Panc1 (cell line): Measurements from ENCODE around the gene C19orf47. TPM values are rescaled to one million over a fixed set of nuclear protein-coding genes. Genes with fewer than 3 reads are reported as not detected.

ENCODE experiments used
- ATAC-seq: fragments of 200-7000 bp; cut with Tn5 transposase; 2 replicates; pipeline ENCODE4 v1.9.1; 2020; ENCODE audit warnings: mild to moderate bottlenecking, moderate library complexity
- BruUV-seq: library from RNA; stranded (reverse); fragments of 400-500 nt; replicated peaks from 2 replicates; lab custom pipeline; 2021; lab: Mats Ljungman, UMichigan
- CTCF ChIA-PET: fragments of 300-600 bp; sonication (Branson Sonifier 250); formaldehyde crosslinking; loops from one replicate; lab custom pipeline; 2022; ENCODE audit warnings: antibody characterized with exemption; lab: Charles Lee
- POLR2A ChIA-PET: fragments of 300-600 bp; sonication (Branson Sonifier 250); formaldehyde crosslinking; loops from one replicate; lab custom pipeline; 2022; ENCODE audit warnings: antibody characterized with exemption; lab: Charles Lee
- DNase-seq: peaks from one replicate; pipeline ENCODE4 v3.0.0-alpha.2; 2010; ENCODE audit warnings: low read depth, low spot score
- H3K27ac ChIP-seq: 2 replicates; pipeline ENCODE4 v1.5.1; 2011; ENCODE audit warnings: mild to moderate bottlenecking, low read length, inconsistent platforms
- H3K27me3 ChIP-seq: fragments of 200-500 bp; sonication (Bioruptor generic); 2 replicates; pipeline ENCODE4 v1.6.0; 2014; ENCODE audit warnings: low read length, inconsistent platforms; ENCODE audit not compliant: control insufficient read depth, insufficient read depth
- H3K36me3 ChIP-seq: fragments of 200-500 bp; sonication (Bioruptor generic); 2 replicates; pipeline ENCODE4 v1.5.1; 2014; ENCODE audit warnings: inconsistent platforms, mild to moderate bottlenecking, low read length, moderate library complexity; ENCODE audit not compliant: control insufficient read depth, insufficient read depth
- H3K4me1 ChIP-seq: 2 replicates; pipeline ENCODE4 v1.5.1; 2011; ENCODE audit warnings: inconsistent platforms, mild to moderate bottlenecking, low read length, moderate library complexity; ENCODE audit not compliant: control insufficient read depth, insufficient read depth
- H3K4me3 ChIP-seq, 2 experiments: 2 replicates each; pipeline ENCODE4 v1.5.1; 2011 to 2012; ENCODE audit warnings: low read depth in 2 of 2, low read length in 2 of 2, mild to moderate bottlenecking in 2 of 2, inconsistent platforms in 1 of 2, moderate library complexity in 1 of 2
- H3K9me3 ChIP-seq: fragments of 200-500 bp; sonication (Bioruptor generic); 2 replicates; pipeline ENCODE4 v1.5.1; 2014; ENCODE audit warnings: low read depth, mild to moderate bottlenecking, inconsistent platforms, low read length, moderate library complexity; ENCODE audit not compliant: control insufficient read depth, insufficient read depth
- POLR2AphosphoS5 ChIP-seq: IDR thresholded peaks from 2 replicates; pipeline ENCODE4 v1.6.1; 2012; ENCODE audit warnings: mild to moderate bottlenecking, low read depth, low read length, moderate library complexity
- SIN3A ChIP-seq: IDR thresholded peaks from 2 replicates; pipeline ENCODE4 v1.6.1; 2012; ENCODE audit warnings: low read depth, mild to moderate bottlenecking, low read length, moderate library complexity, borderline replicate concordance; ENCODE audit not compliant: insufficient read depth
- TCF7L2 ChIP-seq: IDR thresholded peaks from 2 replicates; pipeline ENCODE4 v1.6.1; 2011; ENCODE audit warnings: mild to moderate bottlenecking, low read depth, low read length, inconsistent platforms
- in situ Hi-C: cut with HindIII; loops from 2 replicates; pipeline ENCODE4 v1.10.0; 2016; ENCODE audit warnings: low sequenced_read_pairs, low pct_unique_long_range_greater_than_20kb
- intact Hi-C: fragments of 100-400 bp; cut with micrococcal nuclease; formaldehyde crosslinking; loops from one replicate; pipeline ENCODE4 v1.10.0; 2022; ENCODE audit not compliant: unreplicated experiment
- total RNA-seq: library from RNA; stranded (reverse); gene quantifications from one replicate; pipeline ENCODE4 v1.2.1, GENCODE V29; 2021; ENCODE audit not compliant: unreplicated experiment
- TF ChIP-seq, protein P1 (sequence below): fragments of 450-650 bp; IDR thresholded peaks from 2 replicates; pipeline ENCODE4 v1.5.1; 2017; ENCODE audit warnings: mild to moderate bottlenecking
- TF ChIP-seq, protein P2 (sequence below), 2 experiments: IDR thresholded peaks; 2 replicates each; pipeline ENCODE4 v1.6.1; 2011 to 2012; ENCODE audit warnings: low read depth in 2 of 2, control low read depth in 1 of 2, low read length in 1 of 2, mild to moderate bottlenecking in 1 of 2, moderate library complexity in 1 of 2; ENCODE audit not compliant: insufficient read depth in 1 of 2

Gene C19orf47
- total RNA-seq, 1 experiment from 2014 or later, result 29.0 TPM

DNA sequence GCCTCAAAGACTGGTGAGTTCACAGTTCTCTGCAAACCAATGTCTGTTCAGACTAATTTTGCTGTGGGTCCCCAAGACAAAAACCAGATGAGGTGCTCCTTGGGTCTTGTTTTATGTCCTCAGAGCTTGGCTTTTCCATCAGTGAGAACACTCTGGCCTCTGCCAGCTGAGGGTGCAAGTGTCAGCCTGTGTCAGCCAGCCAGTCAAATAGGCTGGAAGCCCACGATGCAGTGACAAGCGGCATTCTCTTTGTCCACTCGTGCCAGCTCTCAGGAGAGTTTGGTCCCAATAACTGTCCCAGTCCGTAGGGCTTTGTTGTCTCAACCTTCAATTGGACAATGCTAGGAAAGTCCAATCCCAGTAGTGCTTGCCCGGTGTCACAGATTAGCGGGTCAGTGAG lies 53.6 kb downstream of the C19orf47 start:
- CTCF ChIA-PET, result interaction anchor here (2.6 to 3.2 kb wide), 3 partner anchors 10 to 13 kb away, joined by 11 to 37 read pairs (median 36); no protein-coding TSS in a partner anchor
- H3K27ac ChIP-seq, result no peak overlapping the region
- H3K36me3 ChIP-seq, result no peaks in the 10 kb centered on the region
- H3K4me3 ChIP-seq, result no peak overlapping the region
- TF ChIP-seq SIN3A (no peak), TCF7L2 (no peak), POLR2AphosphoS5 (no peak)
- TF ChIP-seq, protein P1, sequence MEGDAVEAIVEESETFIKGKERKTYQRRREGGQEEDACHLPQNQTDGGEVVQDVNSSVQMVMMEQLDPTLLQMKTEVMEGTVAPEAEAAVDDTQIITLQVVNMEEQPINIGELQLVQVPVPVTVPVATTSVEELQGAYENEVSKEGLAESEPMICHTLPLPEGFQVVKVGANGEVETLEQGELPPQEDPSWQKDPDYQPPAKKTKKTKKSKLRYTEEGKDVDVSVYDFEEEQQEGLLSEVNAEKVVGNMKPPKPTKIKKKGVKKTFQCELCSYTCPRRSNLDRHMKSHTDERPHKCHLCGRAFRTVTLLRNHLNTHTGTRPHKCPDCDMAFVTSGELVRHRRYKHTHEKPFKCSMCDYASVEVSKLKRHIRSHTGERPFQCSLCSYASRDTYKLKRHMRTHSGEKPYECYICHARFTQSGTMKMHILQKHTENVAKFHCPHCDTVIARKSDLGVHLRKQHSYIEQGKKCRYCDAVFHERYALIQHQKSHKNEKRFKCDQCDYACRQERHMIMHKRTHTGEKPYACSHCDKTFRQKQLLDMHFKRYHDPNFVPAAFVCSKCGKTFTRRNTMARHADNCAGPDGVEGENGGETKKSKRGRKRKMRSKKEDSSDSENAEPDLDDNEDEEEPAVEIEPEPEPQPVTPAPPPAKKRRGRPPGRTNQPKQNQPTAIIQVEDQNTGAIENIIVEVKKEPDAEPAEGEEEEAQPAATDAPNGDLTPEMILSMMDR, result no peak
- TF ChIP-seq, protein P2, sequence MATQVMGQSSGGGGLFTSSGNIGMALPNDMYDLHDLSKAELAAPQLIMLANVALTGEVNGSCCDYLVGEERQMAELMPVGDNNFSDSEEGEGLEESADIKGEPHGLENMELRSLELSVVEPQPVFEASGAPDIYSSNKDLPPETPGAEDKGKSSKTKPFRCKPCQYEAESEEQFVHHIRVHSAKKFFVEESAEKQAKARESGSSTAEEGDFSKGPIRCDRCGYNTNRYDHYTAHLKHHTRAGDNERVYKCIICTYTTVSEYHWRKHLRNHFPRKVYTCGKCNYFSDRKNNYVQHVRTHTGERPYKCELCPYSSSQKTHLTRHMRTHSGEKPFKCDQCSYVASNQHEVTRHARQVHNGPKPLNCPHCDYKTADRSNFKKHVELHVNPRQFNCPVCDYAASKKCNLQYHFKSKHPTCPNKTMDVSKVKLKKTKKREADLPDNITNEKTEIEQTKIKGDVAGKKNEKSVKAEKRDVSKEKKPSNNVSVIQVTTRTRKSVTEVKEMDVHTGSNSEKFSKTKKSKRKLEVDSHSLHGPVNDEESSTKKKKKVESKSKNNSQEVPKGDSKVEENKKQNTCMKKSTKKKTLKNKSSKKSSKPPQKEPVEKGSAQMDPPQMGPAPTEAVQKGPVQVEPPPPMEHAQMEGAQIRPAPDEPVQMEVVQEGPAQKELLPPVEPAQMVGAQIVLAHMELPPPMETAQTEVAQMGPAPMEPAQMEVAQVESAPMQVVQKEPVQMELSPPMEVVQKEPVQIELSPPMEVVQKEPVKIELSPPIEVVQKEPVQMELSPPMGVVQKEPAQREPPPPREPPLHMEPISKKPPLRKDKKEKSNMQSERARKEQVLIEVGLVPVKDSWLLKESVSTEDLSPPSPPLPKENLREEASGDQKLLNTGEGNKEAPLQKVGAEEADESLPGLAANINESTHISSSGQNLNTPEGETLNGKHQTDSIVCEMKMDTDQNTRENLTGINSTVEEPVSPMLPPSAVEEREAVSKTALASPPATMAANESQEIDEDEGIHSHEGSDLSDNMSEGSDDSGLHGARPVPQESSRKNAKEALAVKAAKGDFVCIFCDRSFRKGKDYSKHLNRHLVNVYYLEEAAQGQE (IDR thresholded peaks at IDR 0.05; ENCODE audit: insufficient read depth in 1 of 2, low read depth in 2 of 2, low read length in 1 of 2), result no peak
- ATAC-seq (peak; percentile 4), DNase-seq (no peak)
- intact Hi-C loops, result no loop called here
- in situ Hi-C loops, result loop anchor here (5.0 to 10.0 kb wide), 7 partner anchors 67 to 1750 kb away; partner anchors contain the start of genes CCNP, MED29 and PAF1
- BruUV-seq, result no TSS peak
- no peaks in the 10 kb centered on the region for H3K9me3 ChIP-seq
- H3K4me1 ChIP-seq, result no peaks in the 10 kb centered on the region
- POLR2A ChIA-PET, result interaction anchor here (0.6 kb wide), 1 partner anchor 8 kb away, joined by 5 read pairs; no protein-coding TSS in a partner anchor
- H3K27me3 ChIP-seq, result peaks cover 4% of the 10 kb centered on the region; the same call in 1 of the 2 replicates

DNA sequence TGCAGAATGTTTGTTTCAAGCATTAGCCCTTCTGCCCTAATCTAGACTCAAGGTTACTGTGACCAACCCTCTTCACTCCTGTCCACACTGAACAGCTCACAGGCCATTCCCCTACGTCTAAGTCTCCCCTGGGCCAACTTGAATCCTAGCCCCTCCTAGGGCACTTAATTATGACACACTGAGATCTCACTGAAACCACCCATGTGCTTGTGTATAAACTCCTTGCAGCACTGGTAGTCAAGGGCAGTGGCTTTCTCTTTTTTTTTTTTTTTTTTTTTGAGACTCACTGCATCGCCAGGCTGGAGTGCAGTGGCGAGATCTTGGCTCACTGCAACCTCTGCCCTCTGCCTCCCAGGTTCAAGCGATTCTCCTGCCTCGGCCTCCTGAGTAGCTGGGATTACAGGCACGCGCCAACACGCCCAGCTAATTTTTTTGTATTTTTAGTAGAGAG lies 61.2 kb downstream of the C19orf47 start:
- Histone ChIP-seq H3K36me3 (peaks cover 4% of the 10 kb centered on the region; the same call in 1 of the 2 replicates), H3K9me3 (no peaks in the 10 kb centered on the region), H3K27me3 (no peaks in the 10 kb centered on the region), H3K4me3 (no peak overlapping the region), H3K4me1 (peaks cover 39% of the 10 kb centered on the region), H3K27ac (peak overlapping the region; percentile 89)
- in situ Hi-C loops, result no loop called here
- no TSS peak for BruUV-seq
- POLR2A ChIA-PET, result interaction anchor here (0.6 to 1.6 kb wide), 5 partner anchors 11 to 371 kb away, joined by 4 to 10 read pairs (median 5); no protein-coding TSS in a partner anchor
- CTCF ChIA-PET, result interaction anchor here (0.7 to 9.2 kb wide), 5 partner anchors 8 to 1654 kb away, joined by 3 to 116 read pairs (median 6); partner anchors contain the start of gene TTC9B
- intact Hi-C loops, result no loop called here
- DNase-seq (no peak), ATAC-seq (no peak)
- TF ChIP-seq SIN3A, result no peak
- no peak for TF ChIP-seq TCF7L2
- TF ChIP-seq, protein P2 (IDR thresholded peaks at IDR 0.05; ENCODE audit: insufficient read depth in 1 of 2, low read depth in 2 of 2, low read length in 1 of 2), result no peak
- TF ChIP-seq POLR2AphosphoS5, result no peak
- TF ChIP-seq, protein P1, result no peak
